HEK293 (cell line): ENCODE data around the gene PDSS1.
A peak's percentile ranks its signal among the peaks of the same experiment; 100 is the strongest.
"Not testable (repeated sequence)": the region's sequence is repeated elsewhere in the genome, so short reads cannot be mapped to it uniquely, and the experiment has no call there.

ENCODE experiments used
- CTCF ChIA-PET: fragments of 350-600 bp; formaldehyde crosslinking; extraction: SDS; loops from one replicate; lab custom pipeline; 2021; ENCODE audit warnings: antibody characterized with exemption; lab: Yijun Ruan, JAX
- POLR2A ChIA-PET: fragments of 300-600 bp; formaldehyde crosslinking; extraction: SDS; loops from one replicate; lab custom pipeline; 2020; ENCODE audit warnings: antibody characterized with exemption, inconsistent platforms; lab: Yijun Ruan, JAX
- H3K27ac ChIP-seq: fragments of 200-500 bp; sonication (Bioruptor generic); 2 replicates; pipeline ENCODE4 v1.5.1; 2014; ENCODE audit warnings: low read depth, low read length, control low read depth, inconsistent platforms; ENCODE audit errors: extremely low read depth
- H3K36me3 ChIP-seq, 2 experiments: fragments of 200-500 bp in 1 of 2; sonication (Bioruptor generic) in 1 of 2; 1 replicate in 1 of 2; 2 replicates in 1 of 2; pipeline ENCODE4 v1.5.1; 2014 to 2017; ENCODE audit warnings: inconsistent platforms in 2 of 2, low read length in 2 of 2; ENCODE audit not compliant: control insufficient read depth in 2 of 2, insufficient read depth in 1 of 2
- H3K4me1 ChIP-seq: fragments of 200-500 bp; sonication (Bioruptor generic); 2 replicates; pipeline ENCODE4 v1.5.1; 2014; ENCODE audit warnings: mild to moderate bottlenecking, low read length, inconsistent platforms; ENCODE audit not compliant: control insufficient read depth, insufficient read depth
- H3K4me3 ChIP-seq: 2 replicates; pipeline ENCODE4 v1.5.1; 2011; ENCODE audit warnings: low read depth, mild to moderate bottlenecking, control low read depth, low read length, moderate library complexity
- H3K9me3 ChIP-seq: fragments of 200-500 bp; sonication (Bioruptor generic); 2 replicates; pipeline ENCODE4 v1.5.1; 2014; ENCODE audit warnings: low read depth, low read length, inconsistent platforms; ENCODE audit not compliant: control insufficient read depth, insufficient read depth
- ATF2 ChIP-seq: fragments of 450-650 bp; formaldehyde crosslinking; IDR thresholded peaks from 2 replicates; pipeline ENCODE4 v1.5.1; 2016; ENCODE audit warnings: missing biosample characterization, missing genetic modification characterization, low read depth
- BCL11B ChIP-seq: fragments of 450-650 bp; formaldehyde crosslinking; IDR thresholded peaks from 2 replicates; pipeline ENCODE4 v1.5.1; 2016; ENCODE audit warnings: low read depth, missing biosample characterization, missing genetic modification characterization
- KLF8 ChIP-seq: fragments of 450-650 bp; formaldehyde crosslinking; IDR thresholded peaks from 2 replicates; pipeline ENCODE4 v1.5.1; 2016; ENCODE audit warnings: missing biosample characterization, missing genetic modification characterization
- MEIS1 ChIP-seq: sonication (generic); formaldehyde crosslinking; IDR thresholded peaks from 2 replicates; pipeline ENCODE4 v1.8.1; 2022; ENCODE audit warnings: missing genetic modification reagents, mild to moderate bottlenecking, borderline replicate concordance
- SALL2 ChIP-seq: fragments of 450-650 bp; formaldehyde crosslinking; IDR thresholded peaks from 2 replicates; pipeline ENCODE4 v1.5.0; 2017; ENCODE audit warnings: missing biosample characterization, mild to moderate bottlenecking, missing genetic modification characterization, borderline replicate concordance
- SCRT1 ChIP-seq: fragments of 450-650 bp; formaldehyde crosslinking; IDR thresholded peaks from 2 replicates; pipeline ENCODE4 v1.5.1; 2016; ENCODE audit warnings: missing biosample characterization, missing genetic modification characterization, borderline replicate concordance
- SP2 ChIP-seq: fragments of 450-650 bp; formaldehyde crosslinking; IDR thresholded peaks from 2 replicates; pipeline ENCODE4 v1.5.1; 2016; ENCODE audit warnings: missing biosample characterization, missing genetic modification characterization
- SP3 ChIP-seq: fragments of 450-650 bp; formaldehyde crosslinking; IDR thresholded peaks from 2 replicates; pipeline ENCODE4 v1.5.1; 2016; ENCODE audit warnings: missing biosample characterization, missing genetic modification characterization
- TSHZ1 ChIP-seq: fragments of 450-650 bp; formaldehyde crosslinking; IDR thresholded peaks from 2 replicates; pipeline ENCODE4 v1.5.1; 2016; ENCODE audit warnings: missing biosample characterization, missing genetic modification characterization, borderline replicate concordance
- ZBTB10 ChIP-seq: fragments of 450-650 bp; formaldehyde crosslinking; IDR thresholded peaks from 2 replicates; pipeline ENCODE4 v1.5.1; 2016; ENCODE audit warnings: missing biosample characterization, missing genetic modification characterization
- ZBTB17 ChIP-seq: fragments of 450-650 bp; formaldehyde crosslinking; IDR thresholded peaks from 2 replicates; pipeline ENCODE4 v1.5.1; 2016; ENCODE audit warnings: missing biosample characterization, missing genetic modification characterization
- ZFP41 ChIP-seq: fragments of 450-650 bp; formaldehyde crosslinking; IDR thresholded peaks from 2 replicates; pipeline ENCODE4 v1.5.1; 2016; ENCODE audit warnings: missing biosample characterization, missing genetic modification characterization, borderline replicate concordance
- ZNF146 ChIP-seq: fragments of 450-650 bp; formaldehyde crosslinking; IDR thresholded peaks from 2 replicates; pipeline ENCODE4 v1.5.1; 2016; ENCODE audit warnings: missing biosample characterization, missing genetic modification characterization
- ZNF175 ChIP-seq: fragments of 450-650 bp; formaldehyde crosslinking; IDR thresholded peaks from 2 replicates; pipeline ENCODE4 v1.5.1; 2016; ENCODE audit warnings: missing biosample characterization, missing genetic modification characterization
- ZNF324 ChIP-seq: fragments of 450-650 bp; formaldehyde crosslinking; IDR thresholded peaks from 2 replicates; pipeline ENCODE4 v1.5.1; 2016; ENCODE audit warnings: missing biosample characterization, missing genetic modification characterization
- ZNF558 ChIP-seq: fragments of 450-650 bp; formaldehyde crosslinking; IDR thresholded peaks from 2 replicates; pipeline ENCODE4 v1.5.1; 2016; ENCODE audit warnings: missing biosample characterization, missing genetic modification characterization
- ZNF571 ChIP-seq: fragments of 450-650 bp; formaldehyde crosslinking; IDR thresholded peaks from 2 replicates; pipeline ENCODE4 v1.5.0; 2017; ENCODE audit warnings: missing biosample characterization, missing genetic modification characterization
- ZNF596 ChIP-seq: fragments of 450-650 bp; IDR thresholded peaks from 2 replicates; pipeline ENCODE4 v1.5.0; 2018; ENCODE audit warnings: missing biosample characterization, mild to moderate bottlenecking, missing genetic modification characterization, moderate library complexity
- ZNF701 ChIP-seq: fragments of 450-650 bp; formaldehyde crosslinking; IDR thresholded peaks from 2 replicates; pipeline ENCODE4 v1.5.1; 2016; ENCODE audit warnings: missing biosample characterization, missing genetic modification characterization
- ZNF707 ChIP-seq: fragments of 450-650 bp; formaldehyde crosslinking; IDR thresholded peaks from 2 replicates; pipeline ENCODE4 v1.5.1; 2016; ENCODE audit warnings: missing biosample characterization, missing genetic modification characterization
- ZNF768 ChIP-seq: fragments of 450-650 bp; formaldehyde crosslinking; IDR thresholded peaks from 2 replicates; pipeline ENCODE4 v1.5.1; 2018; ENCODE audit warnings: missing biosample characterization, mild to moderate bottlenecking, missing genetic modification characterization
- ZSCAN4 ChIP-seq: fragments of 450-650 bp; formaldehyde crosslinking; IDR thresholded peaks from 2 replicates; pipeline ENCODE4 v1.5.1; 2017; ENCODE audit warnings: missing biosample characterization, missing genetic modification characterization
- ZXDB ChIP-seq: fragments of 450-650 bp; formaldehyde crosslinking; IDR thresholded peaks from 2 replicates; pipeline ENCODE4 v1.5.1; 2016; ENCODE audit warnings: missing biosample characterization, missing genetic modification characterization

The PDSS1 gene

DNA sequence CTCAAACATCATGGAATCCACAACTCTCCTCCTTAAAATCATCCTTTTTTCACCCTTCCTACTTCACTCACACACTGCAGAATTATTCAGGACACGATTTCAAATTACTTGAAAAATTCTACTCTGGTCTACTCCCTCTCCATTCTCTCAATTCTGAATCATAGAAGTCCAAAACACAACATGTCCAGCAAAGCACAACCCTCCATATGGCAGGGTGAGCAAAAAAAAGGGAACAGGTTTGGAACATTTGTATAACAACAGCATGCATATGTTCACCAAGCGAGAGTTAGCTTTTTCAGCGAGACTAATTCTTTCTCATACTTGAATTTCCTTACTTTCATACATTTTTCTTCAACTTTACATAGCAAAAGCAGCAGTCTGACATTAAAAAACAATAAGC, 89.9 kb downstream of the PDSS1 start:
- H3K9me3 ChIP-seq = no peaks in the 10 kb centered on the region
- no peak for TF ChIP-seq MEIS1
- TF ChIP-seq ZNF571 (tag by site-specific recombination) = no peak
- TF ChIP-seq BCL11B (tag by site-specific recombination) = no peak
- no peak for TF ChIP-seq ZBTB10 (tag by site-specific recombination)
- no peak for TF ChIP-seq ZNF701 (tag by site-specific recombination)
- no peak for TF ChIP-seq ZNF558 (tag by site-specific recombination)
- no peak for TF ChIP-seq ZXDB (tag by site-specific recombination)
- H3K4me3 ChIP-seq = no peak overlapping the region
- H3K4me1 ChIP-seq = no peaks in the 10 kb centered on the region
- no peaks in the 10 kb centered on the region for H3K36me3 ChIP-seq
- ChIA-PET CTCF (interaction anchor here (0.7 kb wide), 1 partner anchor 11 kb away, joined by 3 read pairs; no protein-coding TSS in a partner anchor), POLR2A (no interaction called here)
- H3K27ac ChIP-seq = no peak overlapping the region

- CTCF ChIA-PET, H3K9me3 ChIP-seq, H3K4me3 ChIP-seq, POLR2A ChIA-PET, H3K27ac ChIP-seq, H3K4me1 ChIP-seq, H3K36me3 ChIP-seq: not testable (repeated sequence)
- peak; percentile 73 for TF ChIP-seq ZNF146 (tag by site-specific recombination)
Observed at GRCh38 chr10:26789779-26790178, 92.3 kb downstream of the PDSS1 start.

DNA sequence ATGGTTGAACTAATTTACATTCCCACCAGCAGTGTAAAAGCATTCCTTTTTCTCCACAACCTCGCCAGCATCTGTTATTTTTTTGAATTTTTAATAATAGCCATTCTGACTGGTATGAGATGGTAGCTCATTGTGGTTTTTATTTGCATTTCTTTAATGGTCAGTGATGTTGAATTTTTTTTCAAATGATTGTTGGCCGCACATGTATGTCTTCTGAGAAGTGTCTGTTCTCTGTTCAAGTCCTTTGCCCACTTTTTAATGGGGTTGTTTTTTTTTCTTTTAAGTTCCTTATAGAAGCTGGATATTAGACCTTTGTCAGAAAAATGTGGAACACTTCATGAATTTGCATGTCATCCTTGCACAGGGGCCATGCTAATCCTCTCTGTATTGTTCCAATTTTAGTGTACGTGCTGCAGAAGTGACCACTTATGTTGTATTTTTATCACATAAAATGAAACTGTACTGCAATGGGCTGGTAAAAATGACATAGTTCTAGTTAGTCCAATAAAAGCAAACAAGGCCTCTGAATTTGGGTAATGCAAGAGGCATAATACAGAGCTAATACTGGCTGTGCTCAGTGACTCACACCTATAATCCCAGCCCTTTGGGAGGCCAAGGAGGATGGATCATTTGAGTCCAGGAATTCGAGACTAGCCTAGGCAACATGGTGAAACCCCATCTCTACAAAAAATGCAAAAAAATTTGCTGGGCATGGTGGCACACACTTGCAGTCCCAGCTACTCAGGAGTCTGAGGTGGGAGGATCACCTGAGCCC, 92.9 kb downstream of the PDSS1 start:
- no peaks in the 10 kb centered on the region for H3K9me3 ChIP-seq
- H3K4me3 ChIP-seq = no peak overlapping the region
- no peak overlapping the region for H3K27ac ChIP-seq
- ChIA-PET CTCF (interaction anchor here (0.7 kb wide), 1 partner anchor 70 kb away, joined by 4 read pairs; no protein-coding TSS in a partner anchor), POLR2A (no interaction called here)
- H3K36me3 ChIP-seq = no peaks in the 10 kb centered on the region; a peak in 1 of 3 replicates
- H3K4me1 ChIP-seq = no peaks in the 10 kb centered on the region
- TF ChIP-seq ZNF324 (no peak), SP2 (tag by site-specific recombination) (no peak), ZBTB17 (tag by site-specific recombination) (no peak), TSHZ1 (tag by site-specific recombination) (no peak), ZNF707 (no peak), ATF2 (no peak), ZFP41 (tag by site-specific recombination) (no peak), SP3 (no peak), SCRT1 (tag by site-specific recombination) (no peak), SALL2 (no peak), ZSCAN4 (tag by site-specific recombination) (no peak), ZNF175 (no peak), ZNF596 (no peak), ZNF768 (tag by site-specific recombination) (no peak), KLF8 (tag by site-specific recombination) (no peak)
